IPS-NIHi7 (cell line): ENCODE measurements around the gene GCNT2.
"Not testable (repeated sequence)": the region's sequence is repeated elsewhere in the genome, so short reads cannot be mapped to it uniquely, and the experiment has no call there.

Experiments
- DNase-seq: peaks from one replicate; pipeline ENCODE4 v3.0.0; 2012; ENCODE audit warnings: mixed read lengths; ENCODE audit errors: extremely low spot score

The GCNT2 gene

GRCh38 chr6:10521104-10521808, at the start of gene GCNT2:
Gene GCNT2, plus strand, starts transcription at chr6:10521351. Its CDS starts 7,561 bp downstream, at chr6:10528912.
- DNase-seq, result peak; percentile 70

DNA sequence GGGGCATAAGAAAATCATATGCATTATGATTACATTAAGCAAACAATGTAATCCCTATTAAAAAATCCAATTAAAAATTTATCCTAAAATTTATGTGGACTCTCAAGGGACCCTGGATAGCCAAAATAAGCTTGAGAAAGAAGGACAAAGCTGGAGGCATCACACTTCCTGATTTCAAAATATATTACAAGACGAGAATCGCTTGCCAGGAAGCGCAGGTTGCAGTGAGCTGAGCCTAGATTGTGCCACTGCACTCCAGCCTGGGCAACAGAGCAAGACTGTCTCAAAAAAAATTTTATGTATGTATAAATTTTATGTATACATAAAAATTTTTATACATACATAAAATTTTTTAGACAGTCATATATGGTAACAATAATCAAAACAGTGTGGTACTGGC, 48.5 kb upstream of the GCNT2 start:
- no peak for DNase-seq

DNA sequence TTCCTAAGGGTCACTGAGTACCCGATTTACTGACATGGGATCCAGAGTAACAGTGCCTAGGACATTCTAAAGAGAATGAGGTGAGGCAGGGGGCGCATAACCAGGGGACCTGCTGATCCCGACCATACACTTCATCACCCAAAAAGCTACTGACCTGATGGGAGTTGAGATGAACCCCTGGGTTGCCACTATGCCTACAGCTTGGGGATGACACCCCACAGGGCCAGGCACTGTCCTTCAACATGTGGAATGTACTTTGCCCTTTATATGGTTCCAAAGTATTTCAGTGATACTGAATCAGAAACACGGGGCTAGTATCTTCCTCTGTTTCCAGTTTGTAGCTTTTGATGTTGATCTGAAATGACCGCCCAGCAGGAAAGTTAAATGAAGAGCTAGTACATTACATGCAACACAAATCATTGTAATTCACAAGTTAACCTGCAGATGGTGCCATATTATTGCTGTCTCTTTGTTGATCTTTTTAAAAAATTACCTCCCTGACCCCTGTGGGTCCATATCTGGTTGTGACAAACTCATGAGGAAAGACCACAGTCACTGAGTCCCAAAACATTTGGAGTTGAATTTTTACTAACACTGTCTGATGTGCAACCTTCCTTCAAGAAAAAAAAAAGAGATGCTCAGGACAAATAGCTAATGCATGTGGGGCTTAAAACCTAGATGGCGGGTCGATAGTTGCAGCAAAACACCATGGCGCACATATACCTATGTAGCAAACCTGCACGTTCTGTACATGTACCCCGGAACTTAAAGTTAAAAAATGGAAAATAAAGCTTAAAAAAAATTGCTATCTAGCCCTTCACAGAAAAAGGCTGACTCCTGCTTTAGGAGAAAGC, 42.7 kb upstream of the GCNT2 start:
- DNase-seq, result peak; percentile 67

GRCh38 chr6:10479939-10480700, 41.0 kb upstream of the GCNT2 start:
- no peak for DNase-seq

DNA sequence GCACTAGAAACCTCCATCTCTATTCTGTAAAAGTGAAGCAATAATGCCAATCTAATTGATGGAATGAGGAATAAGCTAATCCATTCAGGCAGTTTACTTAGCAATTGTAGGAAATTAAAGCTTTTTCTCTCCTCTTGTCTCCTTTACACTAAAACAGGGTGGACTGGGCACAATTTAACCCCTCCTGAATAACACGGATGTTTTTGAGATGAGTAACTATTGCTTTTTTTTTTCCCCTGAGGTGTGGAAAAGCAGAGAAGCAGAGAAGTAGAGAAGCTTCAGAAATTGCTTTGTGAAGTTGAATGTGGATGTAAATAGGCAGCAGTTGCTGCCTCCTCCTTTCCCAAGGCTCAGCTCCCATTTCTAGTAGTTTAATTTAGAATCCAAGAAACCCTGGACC, 40.0 kb upstream of the GCNT2 start:
- no peak for DNase-seq

GRCh38 chr6:10482636-10483257, 38.4 kb upstream of the GCNT2 start:
- DNase-seq, result no peak

- DNase-seq, result no peak
Observed at GRCh38 chr6:10484912-10485311, 36.2 kb upstream of the GCNT2 start.

GRCh38 chr6:10485406-10485805, 35.7 kb upstream of the GCNT2 start:
- no peak for DNase-seq

DNA sequence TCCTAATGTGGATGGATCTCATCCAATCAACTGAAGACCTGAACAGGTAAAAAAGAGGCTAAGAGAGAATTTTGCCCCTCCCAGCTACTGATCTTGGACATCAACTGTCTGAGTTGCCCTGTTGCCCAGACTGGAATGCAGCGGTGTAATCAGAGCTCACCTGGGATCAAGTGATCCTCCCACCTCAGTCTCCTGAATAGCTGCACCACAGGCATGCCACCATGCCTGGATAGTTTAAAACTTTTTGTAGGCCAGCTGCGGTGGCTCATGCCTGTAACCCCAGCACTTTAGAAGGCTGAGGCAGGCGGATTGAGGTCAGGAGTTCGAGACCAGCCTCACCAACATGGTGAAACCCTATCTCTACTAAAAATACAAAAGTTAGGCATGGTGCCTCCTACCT, 34.9 kb upstream of the GCNT2 start:
- no peak for DNase-seq

GRCh38 chr6:10486944-10487588, 34.1 kb upstream of the GCNT2 start:
- DNase-seq, result not testable (repeated sequence)

- no peak for DNase-seq
Observed at GRCh38 chr6:10487668-10488327, 33.4 kb upstream of the GCNT2 start.

GRCh38 chr6:10491463-10491862, 29.7 kb upstream of the GCNT2 start:
- DNase-seq, result no peak

- not testable (repeated sequence) for DNase-seq
Observed at GRCh38 chr6:10491905-10492304, 29.2 kb upstream of the GCNT2 start.

- DNase-seq, result no peak
Observed at GRCh38 chr6:10495029-10495428, 26.1 kb upstream of the GCNT2 start.

DNA sequence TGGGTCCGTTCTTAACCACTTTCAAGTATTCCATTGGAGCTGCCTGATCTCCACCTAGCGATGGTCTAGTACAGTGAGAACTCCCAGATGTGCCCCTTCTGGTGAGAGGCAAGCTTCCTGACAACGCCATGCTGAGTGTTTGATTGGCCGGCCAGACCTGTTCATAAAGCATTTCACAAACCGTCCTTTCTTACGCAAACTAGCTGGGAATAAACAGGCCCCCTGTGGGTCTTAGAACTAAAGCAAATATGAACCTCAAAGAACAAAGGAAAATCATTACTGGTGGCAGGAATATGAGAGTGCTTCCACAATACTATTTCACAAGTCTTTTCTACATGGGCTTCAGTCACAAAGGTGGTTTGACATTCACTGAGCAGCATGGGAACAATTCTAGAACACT, 15.6 kb upstream of the GCNT2 start:
- DNase-seq, result peak; percentile 24

DNA sequence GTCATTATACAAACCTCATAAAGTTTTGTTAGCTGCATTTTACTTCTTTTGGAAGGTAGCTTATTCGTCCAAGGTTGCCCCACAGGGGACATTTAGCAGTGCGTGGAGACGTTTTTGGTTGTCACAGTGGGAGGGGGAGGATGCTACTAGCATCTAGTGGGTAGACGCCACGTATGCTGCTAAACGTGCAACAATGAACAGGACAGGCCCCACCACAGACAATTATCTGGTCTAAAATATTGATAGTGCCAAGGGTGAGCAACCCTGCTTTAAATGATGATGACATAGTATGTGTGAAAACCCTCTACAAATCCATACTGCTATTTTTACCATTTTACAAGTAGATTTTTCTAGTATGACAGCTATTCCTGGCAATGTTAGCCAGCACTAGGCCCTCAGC, 13.9 kb upstream of the GCNT2 start:
- DNase-seq, result no peak

DNA sequence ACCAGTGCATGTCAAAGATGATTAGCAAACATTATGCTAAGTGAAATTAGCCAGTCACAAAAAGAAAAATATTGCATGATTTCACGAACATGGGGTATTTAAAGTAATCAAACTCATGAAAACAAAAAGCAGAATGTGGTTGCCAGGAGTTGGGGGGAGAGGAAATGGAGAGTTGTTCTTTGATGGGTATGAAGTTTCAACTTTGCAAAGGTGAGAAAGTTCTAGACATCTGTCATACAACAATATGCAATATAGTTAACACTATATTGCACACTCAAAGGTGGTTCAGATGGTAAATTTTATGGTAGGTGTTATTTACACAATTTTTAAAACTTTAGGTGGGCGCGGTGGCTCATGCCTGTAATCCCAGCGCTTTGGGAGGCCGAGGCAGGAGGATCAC, 13.4 kb upstream of the GCNT2 start:
- no peak for DNase-seq

DNA sequence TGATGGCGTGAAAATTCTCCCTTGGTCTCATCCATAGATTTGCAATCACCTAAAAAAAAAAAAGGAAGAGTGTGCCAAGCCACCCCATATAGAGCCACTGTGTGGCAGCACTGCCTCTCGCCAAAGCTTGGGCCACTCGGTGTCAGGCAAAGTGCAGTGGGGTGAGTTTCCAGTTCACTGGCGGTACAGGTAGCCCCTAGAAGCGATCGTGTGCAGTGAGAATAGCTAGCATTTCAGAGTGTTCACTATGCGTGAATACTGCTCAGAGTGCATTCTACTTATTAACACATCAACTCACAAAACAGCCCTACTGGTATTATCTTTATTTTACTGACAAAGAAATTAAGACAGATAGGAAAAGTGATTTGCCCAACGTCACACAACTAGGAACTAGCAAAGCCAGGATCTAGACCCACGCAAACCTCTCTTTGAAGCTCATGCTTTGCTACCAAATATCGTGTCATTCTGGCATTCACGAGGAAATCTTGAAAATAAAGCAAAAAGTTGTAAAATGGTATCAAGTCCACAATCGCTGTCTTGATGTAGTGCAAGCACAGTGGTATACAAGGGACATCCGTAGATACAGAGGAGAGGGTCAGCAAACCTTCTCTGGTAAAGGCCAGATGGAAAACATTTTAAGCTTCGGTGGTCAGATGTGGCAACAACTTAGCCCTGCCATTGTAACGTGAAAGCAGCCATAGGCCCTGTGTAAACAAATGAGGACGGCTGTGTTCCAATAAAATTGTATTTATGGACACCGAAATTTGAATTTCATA, 10.4 kb upstream of the GCNT2 start:
- peak; percentile 86 for DNase-seq

- DNase-seq, result no peak
Observed at GRCh38 chr6:10511477-10511876, 9.7 kb upstream of the GCNT2 start.

DNA sequence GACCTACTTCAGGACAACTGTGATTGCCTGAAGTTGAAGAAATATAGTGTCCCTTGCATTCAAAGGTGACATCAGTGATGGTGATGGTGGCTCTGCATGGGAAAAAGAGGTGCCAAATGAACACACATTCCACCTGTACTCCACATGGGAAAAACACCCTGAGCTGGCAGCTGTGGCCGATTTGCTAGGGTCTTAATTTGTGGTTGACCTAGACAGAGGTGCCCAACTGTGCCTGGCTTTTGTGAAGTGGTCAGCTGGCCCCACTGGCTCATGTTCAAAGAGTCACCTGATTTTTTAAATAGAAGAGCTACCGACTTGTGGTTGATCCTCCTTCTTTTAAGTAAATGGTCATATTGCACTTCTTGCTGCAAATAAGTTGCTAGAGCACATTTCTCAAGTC, 7.6 kb upstream of the GCNT2 start:
- DNase-seq, result no peak
